Activated naive CD4-positive, alpha-beta T cell treated with anti-CD3 and anti-CD28 coated beads, Interleukin-2, amount 10 ng/mL, durations not matched to agents 7 days and 5 days (primary cell): Measurements from ENCODE around the gene SUSD6.
A peak's percentile ranks its signal among the peaks of the same experiment; 100 is the strongest.

Source experiments
- CTCF ChIA-PET: fragments of 350-600 bp; sonication (Branson Sonifier 250); formaldehyde crosslinking; loops from one replicate; lab custom pipeline; 2021; ENCODE audit warnings: antibody characterized with exemption; lab: Charles Lee
- DNase-seq: peaks from one replicate; pipeline ENCODE4 v3.0.0-alpha.2; 2020
- H3K27ac Mint-ChIP-seq: one replicate; pipeline ENCODE4 v1.8.0; 2021; ENCODE audit warnings: mild to moderate bottlenecking, moderate library complexity, mixed read lengths
- H3K27me3 Mint-ChIP-seq: one replicate; pipeline ENCODE4 v1.8.0; 2021; ENCODE audit warnings: mild to moderate bottlenecking, mixed read lengths
- H3K36me3 Mint-ChIP-seq: one replicate; pipeline ENCODE4 v1.8.0; 2021; ENCODE audit warnings: mixed read lengths
- H3K4me1 Mint-ChIP-seq: one replicate; pipeline ENCODE4 v1.8.0; 2021; ENCODE audit warnings: mixed read lengths
- H3K4me3 Mint-ChIP-seq: one replicate; pipeline ENCODE4 v1.8.0; 2021; ENCODE audit warnings: mild to moderate bottlenecking, moderate library complexity, mixed read lengths
- H3K9me3 Mint-ChIP-seq: one replicate; pipeline ENCODE4 v1.8.0; 2021; ENCODE audit warnings: mixed read lengths

The SUSD6 gene

DNA sequence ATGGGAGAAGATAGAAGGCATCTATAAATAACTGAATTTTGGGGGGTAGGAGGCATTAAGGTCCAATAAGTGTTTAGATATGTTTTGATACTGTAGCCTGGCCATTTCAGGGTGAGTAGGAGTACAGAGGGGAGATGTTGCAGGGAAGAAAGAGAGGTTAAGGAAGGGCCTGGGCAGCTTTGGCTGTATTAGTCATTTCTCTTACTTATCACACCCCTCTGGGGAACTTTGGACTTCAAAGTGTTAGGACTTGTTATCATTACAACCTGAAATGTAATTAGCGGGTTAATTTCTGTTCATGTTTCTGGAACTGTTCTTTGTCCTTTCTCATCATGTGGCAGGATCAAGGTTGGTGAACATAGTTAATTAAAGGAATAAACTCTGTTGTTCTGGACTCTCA lies 40.3 kb downstream of the SUSD6 start:
- Mint-ChIP-seq H3K4me1 (peaks cover 76% of the 10 kb centered on the region), H3K27me3 (no peaks in the 10 kb centered on the region), H3K27ac (peak overlapping the region; percentile 30), H3K36me3 (peaks cover 8% of the 10 kb centered on the region), H3K4me3 (no peak overlapping the region), H3K9me3 (no peaks in the 10 kb centered on the region)
- no peak for DNase-seq
- CTCF ChIA-PET: no interaction called here

- Mint-ChIP-seq H3K4me1 (peaks cover 73% of the 10 kb centered on the region), H3K9me3 (no peaks in the 10 kb centered on the region), H3K27ac (no peak overlapping the region), H3K4me3 (no peak overlapping the region), H3K27me3 (no peaks in the 10 kb centered on the region), H3K36me3 (peaks cover 6% of the 10 kb centered on the region)
- CTCF ChIA-PET: interaction anchor here (1.1 kb wide), 1 partner anchor 37 kb away, joined by 4 read pairs; no protein-coding TSS in a partner anchor
- no peak for DNase-seq
These were observed 41.7 kb downstream of the SUSD6 start for GRCh38 chr14:69652942-69653684.

DNA sequence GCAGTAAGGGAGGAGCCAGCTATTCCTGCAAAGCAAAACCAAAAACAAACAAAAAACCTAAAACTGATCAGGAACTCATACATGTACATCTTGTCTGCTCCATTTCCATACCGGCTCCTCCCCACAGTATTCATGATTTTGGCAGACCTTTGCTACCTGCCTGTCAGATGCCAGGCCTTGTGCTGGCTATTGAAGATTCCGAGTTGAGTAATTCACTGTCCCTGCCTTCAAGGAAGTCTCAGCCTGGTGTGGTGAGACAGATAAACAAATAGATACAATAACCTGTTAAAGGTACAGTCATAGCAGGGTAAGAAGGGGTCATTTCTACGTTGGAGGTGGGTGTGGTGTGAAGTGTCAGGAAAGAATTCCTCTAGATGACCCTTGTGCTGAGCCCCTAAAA lies 42.7 kb downstream of the SUSD6 start:
- CTCF ChIA-PET: interaction anchor here (1.1 kb wide), 1 partner anchor 38 kb away, joined by 4 read pairs; no protein-coding TSS in a partner anchor
- H3K27me3 Mint-ChIP-seq: no peaks in the 10 kb centered on the region
- H3K4me1 Mint-ChIP-seq: peaks cover 73% of the 10 kb centered on the region
- H3K27ac Mint-ChIP-seq: no peak overlapping the region
- H3K9me3 Mint-ChIP-seq: no peaks in the 10 kb centered on the region
- H3K36me3 Mint-ChIP-seq: peaks cover 16% of the 10 kb centered on the region
- H3K4me3 Mint-ChIP-seq: no peak overlapping the region
- DNase-seq: no peak

GRCh38 chr14:69657950-69658355 lies 46.6 kb downstream of the SUSD6 start:
- no peak for DNase-seq
- CTCF ChIA-PET: no interaction called here
- H3K4me3 Mint-ChIP-seq: no peak overlapping the region
- H3K9me3 Mint-ChIP-seq: no peaks in the 10 kb centered on the region
- H3K27ac Mint-ChIP-seq: peak overlapping the region; percentile 54
- peaks cover 38% of the 10 kb centered on the region for H3K36me3 Mint-ChIP-seq
- peaks cover 67% of the 10 kb centered on the region for H3K4me1 Mint-ChIP-seq
- no peaks in the 10 kb centered on the region for H3K27me3 Mint-ChIP-seq

- Mint-ChIP-seq H3K4me1 (peaks cover 67% of the 10 kb centered on the region), H3K27me3 (no peaks in the 10 kb centered on the region), H3K36me3 (peaks cover 41% of the 10 kb centered on the region), H3K9me3 (no peaks in the 10 kb centered on the region), H3K4me3 (no peak overlapping the region), H3K27ac (no peak overlapping the region)
- CTCF ChIA-PET: interaction anchor here (1.2 kb wide), 1 partner anchor 11 kb away, joined by 3 read pairs; no protein-coding TSS in a partner anchor
- DNase-seq: no peak
These were observed 47.4 kb downstream of the SUSD6 start for GRCh38 chr14:69658664-69659261.

GRCh38 chr14:69660344-69661193 lies 49.2 kb downstream of the SUSD6 start:
- H3K4me1 Mint-ChIP-seq: peaks cover 71% of the 10 kb centered on the region
- no peaks in the 10 kb centered on the region for H3K27me3 Mint-ChIP-seq
- peaks cover 52% of the 10 kb centered on the region for H3K36me3 Mint-ChIP-seq
- no peak overlapping the region for H3K4me3 Mint-ChIP-seq
- H3K27ac Mint-ChIP-seq: peak overlapping the region; percentile 52
- no peak for DNase-seq
- H3K9me3 Mint-ChIP-seq: no peaks in the 10 kb centered on the region
- CTCF ChIA-PET: interaction anchor here (1.2 to 1.3 kb wide), 2 partner anchors 12 to 44 kb away, joined by 3 to 4 read pairs; no protein-coding TSS in a partner anchor

- Mint-ChIP-seq H3K9me3 (no peaks in the 10 kb centered on the region), H3K27ac (no peak overlapping the region), H3K4me1 (peaks cover 74% of the 10 kb centered on the region), H3K27me3 (no peaks in the 10 kb centered on the region), H3K4me3 (no peak overlapping the region), H3K36me3 (peaks cover 57% of the 10 kb centered on the region)
- no peak for DNase-seq
- CTCF ChIA-PET: interaction anchor here (1.3 kb wide), 1 partner anchor 43 kb away, joined by 4 read pairs; no protein-coding TSS in a partner anchor
These were observed 49.8 kb downstream of the SUSD6 start for GRCh38 chr14:69661194-69661537.

DNA sequence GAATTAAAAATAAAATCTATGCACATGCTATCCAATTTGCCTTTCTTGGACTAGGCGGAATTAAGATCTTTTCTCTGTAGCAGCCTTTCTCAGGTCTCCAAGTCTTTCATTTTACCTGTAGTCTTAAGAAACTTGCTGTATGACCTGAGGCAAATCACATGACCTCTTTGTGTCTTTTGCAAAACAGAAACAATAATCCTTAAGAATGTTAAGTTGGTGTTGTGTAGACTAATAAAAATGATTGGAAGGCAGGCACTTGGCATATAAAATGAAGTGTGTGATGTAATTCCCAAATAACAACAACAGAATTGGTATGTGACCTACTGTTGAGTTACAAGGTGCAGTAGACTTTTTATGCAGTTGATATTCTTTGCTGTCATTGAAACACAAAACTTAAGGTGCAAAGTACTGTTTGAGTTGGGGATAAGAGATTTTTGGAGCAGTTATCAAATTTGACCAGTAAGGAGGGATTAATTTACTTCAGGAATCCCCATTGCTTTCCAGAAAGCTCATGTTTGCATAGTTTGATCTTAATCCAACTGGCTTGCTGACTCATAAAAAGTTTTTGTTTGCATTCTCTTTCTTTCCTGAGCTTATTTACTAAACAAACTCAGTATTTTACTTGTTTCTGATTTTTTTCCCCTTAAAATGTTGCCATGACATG lies 51.4 kb downstream of the SUSD6 start:
- peaks cover 5% of the 10 kb centered on the region for H3K9me3 Mint-ChIP-seq
- H3K27ac Mint-ChIP-seq: no peak overlapping the region
- peaks cover 78% of the 10 kb centered on the region for H3K4me1 Mint-ChIP-seq
- CTCF ChIA-PET: interaction anchor here (1.1 kb wide), 1 partner anchor 58 kb away, joined by 3 read pairs; no protein-coding TSS in a partner anchor
- no peak overlapping the region for H3K4me3 Mint-ChIP-seq
- no peak for DNase-seq
- no peaks in the 10 kb centered on the region for H3K27me3 Mint-ChIP-seq
- H3K36me3 Mint-ChIP-seq: peaks cover 67% of the 10 kb centered on the region

DNA sequence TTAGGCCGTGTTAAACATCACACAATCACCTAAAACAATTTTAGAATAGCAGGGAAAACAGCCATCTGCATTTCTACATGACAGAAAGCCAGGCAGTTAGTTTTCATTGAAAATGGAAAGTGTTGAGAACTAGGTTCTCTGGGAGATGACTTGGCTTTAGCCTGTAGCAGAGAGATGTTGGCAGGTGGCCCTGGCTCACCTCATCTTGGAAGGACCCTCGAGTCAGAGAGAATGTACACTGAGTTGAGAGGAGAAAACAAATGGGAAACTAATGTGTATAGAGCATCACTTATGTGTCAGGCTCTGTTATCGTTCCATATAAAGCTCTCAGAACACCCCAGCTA lies 51.9 kb downstream of the SUSD6 start:
- no peak for DNase-seq
- Mint-ChIP-seq H3K4me1 (peaks cover 78% of the 10 kb centered on the region), H3K36me3 (peaks cover 69% of the 10 kb centered on the region), H3K27ac (peak overlapping the region; percentile 55), H3K4me3 (no peak overlapping the region), H3K27me3 (no peaks in the 10 kb centered on the region), H3K9me3 (peaks cover 8% of the 10 kb centered on the region)
- CTCF ChIA-PET: interaction anchor here (1.1 kb wide), 1 partner anchor 59 kb away, joined by 3 read pairs; no protein-coding TSS in a partner anchor

DNA sequence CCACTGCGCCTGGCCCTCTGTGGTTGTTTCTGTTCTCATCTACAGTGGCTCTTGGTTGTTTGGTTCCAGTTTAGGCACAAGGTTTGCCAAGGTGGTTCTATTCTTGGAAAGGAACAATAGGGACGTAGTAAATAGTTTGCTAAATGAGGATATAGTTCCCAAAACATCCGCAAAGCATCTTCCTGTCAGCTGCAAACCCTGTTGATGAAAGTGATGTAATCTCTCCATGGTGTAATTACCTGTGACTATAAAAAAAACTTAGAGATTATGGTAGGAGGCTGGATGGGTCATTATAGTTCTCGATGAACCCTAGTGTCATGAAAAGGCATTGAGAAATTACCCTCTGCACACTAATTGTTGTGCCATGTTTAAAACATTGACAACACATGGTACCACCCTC lies 52.9 kb downstream of the SUSD6 start:
- no peak for DNase-seq
- Mint-ChIP-seq H3K27me3 (no peaks in the 10 kb centered on the region), H3K9me3 (peaks cover 10% of the 10 kb centered on the region), H3K36me3 (peaks cover 66% of the 10 kb centered on the region), H3K27ac (no peak overlapping the region), H3K4me1 (peaks cover 77% of the 10 kb centered on the region), H3K4me3 (no peak overlapping the region)
- CTCF ChIA-PET: interaction anchor here (1.1 kb wide), 1 partner anchor 60 kb away, joined by 3 read pairs; no protein-coding TSS in a partner anchor

DNA sequence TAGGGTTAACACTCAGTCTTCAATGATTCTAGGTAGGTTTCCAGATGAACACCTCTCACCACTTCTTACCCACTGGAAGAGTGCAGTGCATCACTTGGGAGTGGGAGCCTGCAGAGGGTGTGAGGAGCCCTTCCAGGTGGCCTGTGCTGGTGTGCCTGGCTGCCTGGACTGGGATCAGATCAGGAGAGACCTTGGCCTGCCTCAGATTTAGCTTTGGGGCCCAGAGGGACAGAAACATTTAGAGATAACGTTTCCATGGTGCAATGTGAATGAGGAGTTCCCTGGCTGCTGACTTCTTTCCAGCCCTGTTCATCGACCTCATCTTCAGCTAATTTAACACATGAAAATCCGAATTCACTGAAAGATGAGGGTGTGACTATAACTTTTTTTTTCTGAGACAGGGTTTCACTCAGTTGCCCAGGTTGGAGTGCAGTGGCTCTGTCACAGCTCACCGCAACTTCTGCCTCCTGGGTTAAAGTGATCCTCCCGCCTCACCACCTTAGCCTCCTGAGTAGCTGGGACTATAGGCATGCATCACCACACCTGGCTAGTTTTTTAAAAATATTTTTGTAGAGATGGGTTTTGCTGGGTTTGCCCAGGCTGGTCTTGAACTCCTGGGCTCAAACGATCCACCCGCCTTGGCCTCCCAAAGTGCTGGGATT lies 53.6 kb downstream of the SUSD6 start:
- no peak for DNase-seq
- H3K4me1 Mint-ChIP-seq: peaks cover 80% of the 10 kb centered on the region
- CTCF ChIA-PET: no interaction called here
- no peak overlapping the region for H3K4me3 Mint-ChIP-seq
- H3K27me3 Mint-ChIP-seq: no peaks in the 10 kb centered on the region
- H3K27ac Mint-ChIP-seq: no peak overlapping the region
- H3K9me3 Mint-ChIP-seq: peaks cover 11% of the 10 kb centered on the region
- peaks cover 66% of the 10 kb centered on the region for H3K36me3 Mint-ChIP-seq

DNA sequence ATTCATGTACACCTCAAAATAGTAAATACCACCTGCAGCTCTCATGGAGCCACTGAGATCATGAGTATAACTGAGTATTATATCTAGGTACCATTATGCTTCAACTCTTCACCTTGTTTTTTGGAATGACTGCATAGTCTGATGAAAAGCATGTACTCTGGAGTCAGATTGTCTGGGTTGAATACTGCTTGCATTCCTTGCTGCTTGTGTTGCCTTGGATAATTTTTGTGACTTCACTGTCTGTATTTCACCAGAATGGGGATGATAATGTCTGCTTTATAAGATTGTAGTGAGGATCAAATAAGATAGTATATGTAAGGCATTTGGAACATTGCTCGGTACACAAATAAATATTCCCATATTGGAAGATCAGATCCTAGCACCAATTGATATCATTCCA lies 54.2 kb downstream of the SUSD6 start:
- Mint-ChIP-seq H3K9me3 (peaks cover 11% of the 10 kb centered on the region), H3K27ac (no peak overlapping the region), H3K4me1 (peaks cover 80% of the 10 kb centered on the region), H3K27me3 (no peaks in the 10 kb centered on the region), H3K36me3 (peaks cover 64% of the 10 kb centered on the region), H3K4me3 (no peak overlapping the region)
- CTCF ChIA-PET: interaction anchor here (1.1 kb wide), 1 partner anchor 35 kb away, joined by 3 read pairs; no protein-coding TSS in a partner anchor
- no peak for DNase-seq

- CTCF ChIA-PET: interaction anchor here (1.1 kb wide), 1 partner anchor 35 kb away, joined by 3 read pairs; no protein-coding TSS in a partner anchor
- H3K27me3 Mint-ChIP-seq: no peaks in the 10 kb centered on the region
- peaks cover 64% of the 10 kb centered on the region for H3K36me3 Mint-ChIP-seq
These were observed 54.7 kb downstream of the SUSD6 start for GRCh38 chr14:69666112-69666511.

More at GRCh38 chr14:69666112-69666511, 54.7 kb downstream of the SUSD6 start:
- no peak for DNase-seq
- Mint-ChIP-seq H3K4me3 (no peak overlapping the region), H3K9me3 (peaks cover 11% of the 10 kb centered on the region), H3K27ac (no peak overlapping the region), H3K4me1 (peaks cover 80% of the 10 kb centered on the region)
